ENCODE results near the gene REP15. TPM values are rescaled to one million over a fixed set of nuclear protein-coding genes. Genes with fewer than 3 reads are reported as not detected.

REP15 gene, protein sequence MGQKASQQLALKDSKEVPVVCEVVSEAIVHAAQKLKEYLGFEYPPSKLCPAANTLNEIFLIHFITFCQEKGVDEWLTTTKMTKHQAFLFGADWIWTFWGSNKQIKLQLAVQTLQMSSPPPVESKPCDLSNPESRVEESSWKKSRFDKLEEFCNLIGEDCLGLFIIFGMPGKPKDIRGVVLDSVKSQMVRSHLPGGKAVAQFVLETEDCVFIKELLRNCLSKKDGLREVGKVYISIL
- not detected for total RNA-seq
- not detected for polyA plus RNA-seq (2013, experiment 1 of 2)
- 0.41 TPM for polyA plus RNA-seq (2013, experiment 2 of 2)
- total RNA-seq, result 0 to 0.54 (median 0.09) reads per million in 172 experiments

DNA sequence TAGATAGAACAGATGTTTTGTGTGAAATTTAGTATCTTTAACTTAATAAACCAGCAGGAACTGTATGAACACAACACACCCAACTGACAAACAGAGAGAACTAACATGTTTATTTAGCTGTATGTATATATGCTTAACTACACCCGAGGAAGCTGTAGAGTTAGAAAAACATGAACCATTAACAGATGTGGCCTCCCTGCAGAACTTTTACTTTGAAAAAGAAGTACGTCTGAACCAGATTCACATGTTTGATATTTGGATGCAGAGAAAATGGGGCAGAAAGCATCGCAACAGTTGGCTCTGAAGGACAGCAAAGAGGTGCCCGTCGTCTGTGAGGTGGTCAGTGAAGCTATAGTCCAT is at the start of gene REP15:
REP15 (plus strand) TSS at position 155 of the 360 bp plus-strand sequence; CDS start at position 271, 116 bp downstream.
- intact Hi-C loops (cut with DNase I, micrococcal nuclease), result loop anchor here in 1 of 2 experiments (10.0 kb wide), 1 partner anchor 441 kb away; no protein-coding TSS in a partner anchor

DNA sequence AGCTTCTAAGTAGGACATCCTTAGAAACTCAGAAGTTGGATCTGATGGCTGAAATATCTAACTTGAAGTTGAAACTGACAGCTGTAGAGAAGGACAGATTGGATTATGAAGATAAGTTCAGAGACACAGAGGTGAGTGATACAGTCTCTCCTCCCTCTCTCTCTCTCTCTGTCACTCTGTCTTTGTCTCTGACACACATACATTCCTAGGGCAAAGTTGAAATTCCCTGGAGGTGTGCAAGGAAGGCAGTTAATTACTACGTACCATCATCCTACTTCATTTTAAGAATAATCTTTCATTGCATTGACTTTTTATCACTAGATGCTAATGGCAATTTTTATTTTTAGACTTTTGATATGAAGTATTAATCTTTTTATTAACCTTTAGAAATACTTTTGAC is 46.2 kb upstream of the REP15 start:
- no peaks in the 10 kb centered on the region for H3K36me3 ChIP-seq (ENCODE audit: insufficient read depth, low read length)
- POLR2A ChIA-PET, result no interaction called here
- DNase-seq (no peak), ATAC-seq (ENCODE audit: poor library complexity) (no peak)
- H3K4me3 ChIP-seq (ENCODE audit: low read length), result no peak overlapping the region
- H3K27ac ChIP-seq (ENCODE audit: low read depth in 1 of 2, low read length in 2 of 2), result no peak overlapping the region
- H3K9me3 ChIP-seq (ENCODE audit: control insufficient read depth in 1 of 2, insufficient read depth in 1 of 2, low read length in 2 of 2), result no peaks in the 10 kb centered on the region
- H3K4me1 ChIP-seq (ENCODE audit: insufficient read depth, low read length), result no peaks in the 10 kb centered on the region
- no peaks in the 10 kb centered on the region for H3K9me3 Mint-ChIP-seq
- peaks cover 9% of the 10 kb centered on the region for H3K36me3 Mint-ChIP-seq (ENCODE audit: low read depth)
- no peak overlapping the region for H3K4me3 Mint-ChIP-seq
- TF ChIP-seq, protein P1, sequence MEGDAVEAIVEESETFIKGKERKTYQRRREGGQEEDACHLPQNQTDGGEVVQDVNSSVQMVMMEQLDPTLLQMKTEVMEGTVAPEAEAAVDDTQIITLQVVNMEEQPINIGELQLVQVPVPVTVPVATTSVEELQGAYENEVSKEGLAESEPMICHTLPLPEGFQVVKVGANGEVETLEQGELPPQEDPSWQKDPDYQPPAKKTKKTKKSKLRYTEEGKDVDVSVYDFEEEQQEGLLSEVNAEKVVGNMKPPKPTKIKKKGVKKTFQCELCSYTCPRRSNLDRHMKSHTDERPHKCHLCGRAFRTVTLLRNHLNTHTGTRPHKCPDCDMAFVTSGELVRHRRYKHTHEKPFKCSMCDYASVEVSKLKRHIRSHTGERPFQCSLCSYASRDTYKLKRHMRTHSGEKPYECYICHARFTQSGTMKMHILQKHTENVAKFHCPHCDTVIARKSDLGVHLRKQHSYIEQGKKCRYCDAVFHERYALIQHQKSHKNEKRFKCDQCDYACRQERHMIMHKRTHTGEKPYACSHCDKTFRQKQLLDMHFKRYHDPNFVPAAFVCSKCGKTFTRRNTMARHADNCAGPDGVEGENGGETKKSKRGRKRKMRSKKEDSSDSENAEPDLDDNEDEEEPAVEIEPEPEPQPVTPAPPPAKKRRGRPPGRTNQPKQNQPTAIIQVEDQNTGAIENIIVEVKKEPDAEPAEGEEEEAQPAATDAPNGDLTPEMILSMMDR (IDR thresholded peaks at IDR 0.05), result no peak
- CTCF ChIA-PET, result no interaction called here
- H3K27me3 ChIP-seq (ENCODE audit: control insufficient read depth in 1 of 2, insufficient read depth in 2 of 2, low read length in 2 of 2), result no peaks in the 10 kb centered on the region
- intact Hi-C loops (cut with DNase I, micrococcal nuclease), result loop anchor here in 1 of 2 experiments (5.0 kb wide), 1 partner anchor 213 kb away; no protein-coding TSS in a partner anchor
- no peaks in the 10 kb centered on the region for H3K4me1 Mint-ChIP-seq (ENCODE audit: low read depth)
- no peak overlapping the region for H3K27ac Mint-ChIP-seq
- no peaks in the 10 kb centered on the region for H3K27me3 Mint-ChIP-seq

More for the DNA sequence above, at the start of gene REP15:
- no peaks in the 10 kb centered on the region for H3K9me3 Mint-ChIP-seq
- Histone ChIP-seq H3K36me3 (ENCODE audit: insufficient read depth, low read length) (no peaks in the 10 kb centered on the region), H3K27me3 (ENCODE audit: control insufficient read depth in 1 of 2, insufficient read depth in 2 of 2, low read length in 2 of 2) (no peaks in the 10 kb centered on the region), H3K9me3 (ENCODE audit: control insufficient read depth in 1 of 2, insufficient read depth in 1 of 2, low read length in 2 of 2) (no peaks in the 10 kb centered on the region), H3K27ac (ENCODE audit: low read depth in 1 of 2, low read length in 2 of 2) (no peak within 1 kb of the TSS), H3K4me1 (ENCODE audit: insufficient read depth, low read length) (no peaks in the 10 kb centered on the region), H3K4me3 (ENCODE audit: low read length) (no peak within 1 kb of the TSS)
- H3K4me3 Mint-ChIP-seq, result no peak within 1 kb of the TSS
- no peak within 1 kb of the TSS for H3K27ac Mint-ChIP-seq
- DNase-seq, result no peak
- ChIA-PET CTCF (no interaction called here), POLR2A (no interaction called here)
- H3K27me3 Mint-ChIP-seq, result no peaks in the 10 kb centered on the region
- ATAC-seq (ENCODE audit: poor library complexity), result no peak
- H3K4me1 Mint-ChIP-seq (ENCODE audit: low read depth), result no peaks in the 10 kb centered on the region
- peaks cover 8% of the 10 kb centered on the region for H3K36me3 Mint-ChIP-seq (ENCODE audit: low read depth)
- TF ChIP-seq, protein P1 (IDR thresholded peaks at IDR 0.05), result no peak

DNA sequence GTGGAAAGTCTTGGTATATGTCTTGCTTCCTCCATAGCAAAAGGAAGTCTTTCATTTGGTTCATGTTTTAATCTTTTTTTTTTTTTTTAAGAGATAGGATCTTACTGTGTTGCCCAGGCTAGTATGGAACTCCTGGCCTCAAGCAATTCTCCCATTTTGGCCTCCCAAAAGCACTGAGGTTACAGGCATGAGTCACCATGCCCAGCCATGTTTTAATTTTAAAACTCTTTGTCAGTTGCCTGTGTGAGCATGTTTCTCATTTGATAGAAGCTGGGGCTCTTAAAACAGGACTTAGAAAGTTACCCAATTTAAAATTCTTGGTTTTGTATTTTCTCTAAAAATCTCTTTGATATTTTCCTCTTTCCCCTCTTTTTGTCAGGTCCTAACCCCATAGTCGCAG is 45.0 kb upstream of the REP15 start:
- ATAC-seq (ENCODE audit: poor library complexity), result no peak
- intact Hi-C loops (cut with DNase I, micrococcal nuclease), result loop anchor here in 1 of 2 experiments (5.0 kb wide), 1 partner anchor 214 kb away; no protein-coding TSS in a partner anchor
- POLR2A ChIA-PET, result no interaction called here

More for the DNA sequence above, 45.0 kb upstream of the REP15 start:
- CTCF ChIA-PET, result no interaction called here
- H3K36me3 Mint-ChIP-seq (ENCODE audit: low read depth), result peaks cover 5% of the 10 kb centered on the region
- DNase-seq, result no peak
- Histone ChIP-seq H3K27ac (ENCODE audit: low read depth in 1 of 2, low read length in 2 of 2) (no peak overlapping the region), H3K27me3 (ENCODE audit: control insufficient read depth in 1 of 2, insufficient read depth in 2 of 2, low read length in 2 of 2) (no peaks in the 10 kb centered on the region), H3K9me3 (ENCODE audit: control insufficient read depth in 1 of 2, insufficient read depth in 1 of 2, low read length in 2 of 2) (no peaks in the 10 kb centered on the region), H3K36me3 (ENCODE audit: insufficient read depth, low read length) (no peaks in the 10 kb centered on the region), H3K4me3 (ENCODE audit: low read length) (no peak overlapping the region), H3K4me1 (ENCODE audit: insufficient read depth, low read length) (no peaks in the 10 kb centered on the region)
- H3K4me1 Mint-ChIP-seq (ENCODE audit: low read depth), result no peaks in the 10 kb centered on the region
- no peak overlapping the region for H3K27ac Mint-ChIP-seq
- H3K4me3 Mint-ChIP-seq, result no peak overlapping the region
- H3K9me3 Mint-ChIP-seq, result no peaks in the 10 kb centered on the region
- H3K27me3 Mint-ChIP-seq, result no peaks in the 10 kb centered on the region
- TF ChIP-seq, protein P1 (IDR thresholded peaks at IDR 0.05), result no peak
